NCI-H748 treated with DMSO at 0.1 percent for 48 hours (cell line): ENCODE data around the gene COLGALT1.
"Not testable (repeated sequence)": the region's sequence is repeated elsewhere in the genome, so short reads cannot be mapped to it uniquely, and the experiment has no call there.

Source experiments
- DNase-seq: peaks from one replicate; lab custom pipeline; 2025; lab: John Stamatoyannopoulos, UW

COLGALT1 gene

GRCh38 chr19:17560205-17560595 is 4.8 kb downstream of the COLGALT1 start:
- DNase-seq: no peak

GRCh38 chr19:17562097-17562496 is 6.6 kb downstream of the COLGALT1 start:
- no peak for DNase-seq

GRCh38 chr19:17562561-17562960 is 7.1 kb downstream of the COLGALT1 start:
- DNase-seq: no peak

- DNase-seq: no peak
Measured at GRCh38 chr19:17564781-17565180, 9.3 kb downstream of the COLGALT1 start.

GRCh38 chr19:17565611-17566010 is 10.2 kb downstream of the COLGALT1 start:
- no peak for DNase-seq

- DNase-seq: no peak
Measured at GRCh38 chr19:17567940-17568339, 12.5 kb downstream of the COLGALT1 start.

- DNase-seq: not testable (repeated sequence)
Measured at GRCh38 chr19:17570291-17570690, 14.8 kb downstream of the COLGALT1 start.

GRCh38 chr19:17570791-17571190 is 15.3 kb downstream of the COLGALT1 start:
- DNase-seq: no peak

- no peak for DNase-seq
Measured at GRCh38 chr19:17572638-17573037, 17.2 kb downstream of the COLGALT1 start.

GRCh38 chr19:17575871-17576757 is 20.7 kb downstream of the COLGALT1 start:
- DNase-seq: no peak

- DNase-seq: no peak
Measured at GRCh38 chr19:17576758-17577456, 21.5 kb downstream of the COLGALT1 start.

- DNase-seq: no peak
Measured at GRCh38 chr19:17577457-17578097, 22.1 kb downstream of the COLGALT1 start.

GRCh38 chr19:17579661-17580244 is 24.3 kb downstream of the COLGALT1 start:
- DNase-seq: no peak

- no peak for DNase-seq
Measured at GRCh38 chr19:17580470-17581144, 25.2 kb downstream of the COLGALT1 start.

GRCh38 chr19:17581211-17581874 is 25.9 kb downstream of the COLGALT1 start:
- no peak for DNase-seq

- DNase-seq: no peak
Measured at GRCh38 chr19:17582613-17583012, 27.2 kb downstream of the COLGALT1 start.

GRCh38 chr19:17584132-17584531 is 28.7 kb downstream of the COLGALT1 start:
- DNase-seq: no peak

GRCh38 chr19:17585395-17585794 is 29.9 kb downstream of the COLGALT1 start:
- not testable (repeated sequence) for DNase-seq

- DNase-seq: no peak
Measured at GRCh38 chr19:17590866-17591265, 35.4 kb downstream of the COLGALT1 start.

GRCh38 chr19:17594296-17594695 is 38.8 kb downstream of the COLGALT1 start:
- not testable (repeated sequence) for DNase-seq

GRCh38 chr19:17598063-17598462 is 42.6 kb downstream of the COLGALT1 start:
- not testable (repeated sequence) for DNase-seq
